ENCODE measurements around the gene ARL5A. TPM values are rescaled to one million over a fixed set of nuclear protein-coding genes. Genes with fewer than 3 reads are reported as not detected.

Gene ARL5A
- total and polyA plus RNA-seq, 2 donors (not counting 3 experiments of a cell fraction or from before 2014, with no cell fraction given), result 25.8 to 73.2 TPM

DNA sequence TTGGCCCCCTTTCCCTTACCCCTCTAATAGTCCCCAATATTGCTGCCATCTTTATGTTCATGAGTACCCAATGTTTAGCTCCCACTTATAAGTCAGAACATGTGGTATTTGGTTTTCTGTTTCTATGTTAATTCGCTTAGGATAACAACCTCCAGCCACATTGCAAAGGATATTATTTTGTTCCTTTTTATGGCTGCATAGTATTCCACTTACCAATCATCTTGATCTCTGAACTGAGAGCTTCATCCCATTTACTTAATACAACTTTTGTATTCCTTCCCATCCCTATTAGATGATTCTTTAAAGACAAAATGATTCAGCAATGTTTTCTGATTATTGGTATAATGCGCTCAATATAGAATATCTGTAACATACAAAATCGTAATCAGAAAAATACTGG is 36.7 kb downstream of the ARL5A start:
- Histone ChIP-seq H3K4me2 (ENCODE audit: insufficient read depth, low read length) (no peak overlapping the region), H3K27me3 (ENCODE audit: control insufficient read depth in 2 of 2, insufficient read depth in 2 of 2, low read length in 2 of 2) (no peaks in the 10 kb centered on the region), H3K9me1 (replicated peaks; ENCODE audit: control insufficient read depth, extremely low read depth, insufficient read depth, low read length) (no peaks in the 10 kb centered on the region), H3K36me3 (ENCODE audit: control insufficient read depth in 2 of 2, extremely low read depth in 1 of 2, insufficient read depth in 2 of 2, low read length in 2 of 2) (no peaks in the 10 kb centered on the region), H3K79me2 (ENCODE audit: control insufficient read depth, insufficient read depth, low read length) (no peaks in the 10 kb centered on the region), H3K27ac (ENCODE audit: insufficient read depth, low read depth, low read length) (no peak overlapping the region), H2AFZ (ENCODE audit: low read depth, low read length) (no peak overlapping the region), H3K9me3 (replicated peaks; ENCODE audit: control insufficient read depth, insufficient read depth, low read length) (no peaks in the 10 kb centered on the region), H3K4me1 (ENCODE audit: control insufficient read depth, extremely low read depth, insufficient read depth, low read length) (no peaks in the 10 kb centered on the region), H4K20me1 (replicated peaks; ENCODE audit: control insufficient read depth, extremely low read depth, insufficient read depth, low read length) (no peaks in the 10 kb centered on the region), H3K9ac (replicated peaks; ENCODE audit: extremely low read depth, insufficient read depth, low read length) (no peak overlapping the region), H3K4me3 (replicated peaks in 1 of 3; ENCODE audit: insufficient read depth in 1 of 3, low read depth in 1 of 3, low read length in 3 of 3) (no peak overlapping the region)
- CTCF ChIA-PET, result no interaction called here
- TF ChIP-seq POLR2AphosphoS5 (IDR thresholded peaks at IDR 0.05; ENCODE audit: insufficient read depth, low read depth, low read length), result peak; percentile 24
- TF ChIP-seq GATA2 (IDR thresholded peaks at IDR 0.05; ENCODE audit: insufficient read depth, insufficient read length, low read depth, low read length), result no peak
- intact Hi-C loops (cut with micrococcal nuclease) (no loop called here), dilution Hi-C loops (cut with MboI; ENCODE audit: extremely low pct_ligation_motif_present, low sequenced_read_pairs) (no loop called here)
- FAIRE-seq (no peak), DNase-seq (ENCODE audit: low read depth, low spot score) (no peak)
- POLR2A ChIA-PET, result no interaction called here
- no TSS peak for BruUV-seq (replicated peaks)

DNA sequence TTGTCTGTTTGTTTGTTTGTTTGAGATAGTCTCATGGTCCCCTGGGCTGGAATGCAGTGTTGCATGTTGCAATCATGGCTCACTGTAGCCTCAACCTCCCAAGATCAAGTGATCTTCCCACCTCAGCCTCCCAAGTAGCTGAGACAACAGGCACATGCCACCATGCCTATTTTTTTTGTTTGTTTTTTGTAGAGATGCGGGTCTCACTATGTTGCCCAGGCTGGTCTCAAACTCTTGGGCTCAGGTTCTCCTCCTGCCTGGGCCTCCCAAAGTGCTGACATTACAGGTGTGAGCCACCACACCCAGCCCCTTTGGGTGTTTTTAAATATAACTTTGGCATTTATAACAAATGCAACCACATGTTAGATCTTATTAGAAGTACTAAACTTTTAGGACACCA is 37.5 kb downstream of the ARL5A start:
- Histone ChIP-seq H3K27ac (ENCODE audit: insufficient read depth, low read depth, low read length) (no peak overlapping the region), H3K4me1 (ENCODE audit: control insufficient read depth, extremely low read depth, insufficient read depth, low read length) (no peaks in the 10 kb centered on the region), H3K9ac (replicated peaks; ENCODE audit: extremely low read depth, insufficient read depth, low read length) (no peak overlapping the region), H3K79me2 (ENCODE audit: control insufficient read depth, insufficient read depth, low read length) (no peaks in the 10 kb centered on the region), H3K27me3 (ENCODE audit: control insufficient read depth in 2 of 2, insufficient read depth in 2 of 2, low read length in 2 of 2) (no peaks in the 10 kb centered on the region), H3K36me3 (ENCODE audit: control insufficient read depth in 2 of 2, extremely low read depth in 1 of 2, insufficient read depth in 2 of 2, low read length in 2 of 2) (no peaks in the 10 kb centered on the region), H2AFZ (ENCODE audit: low read depth, low read length) (no peak overlapping the region), H4K20me1 (replicated peaks; ENCODE audit: control insufficient read depth, extremely low read depth, insufficient read depth, low read length) (no peaks in the 10 kb centered on the region), H3K9me3 (replicated peaks; ENCODE audit: control insufficient read depth, insufficient read depth, low read length) (no peaks in the 10 kb centered on the region), H3K9me1 (replicated peaks; ENCODE audit: control insufficient read depth, extremely low read depth, insufficient read depth, low read length) (no peaks in the 10 kb centered on the region), H3K4me2 (ENCODE audit: insufficient read depth, low read length) (no peak overlapping the region), H3K4me3 (replicated peaks in 1 of 3; ENCODE audit: insufficient read depth in 1 of 3, low read depth in 1 of 3, low read length in 3 of 3) (no peak overlapping the region)
- intact Hi-C loops (cut with micrococcal nuclease) (no loop called here), dilution Hi-C loops (cut with MboI; ENCODE audit: extremely low pct_ligation_motif_present, low sequenced_read_pairs) (no loop called here)
- FAIRE-seq (no peak), DNase-seq (ENCODE audit: low read depth, low spot score) (no peak)
- POLR2A ChIA-PET, result no interaction called here
- no TSS peak for BruUV-seq (replicated peaks)
- TF ChIP-seq, protein P1, sequence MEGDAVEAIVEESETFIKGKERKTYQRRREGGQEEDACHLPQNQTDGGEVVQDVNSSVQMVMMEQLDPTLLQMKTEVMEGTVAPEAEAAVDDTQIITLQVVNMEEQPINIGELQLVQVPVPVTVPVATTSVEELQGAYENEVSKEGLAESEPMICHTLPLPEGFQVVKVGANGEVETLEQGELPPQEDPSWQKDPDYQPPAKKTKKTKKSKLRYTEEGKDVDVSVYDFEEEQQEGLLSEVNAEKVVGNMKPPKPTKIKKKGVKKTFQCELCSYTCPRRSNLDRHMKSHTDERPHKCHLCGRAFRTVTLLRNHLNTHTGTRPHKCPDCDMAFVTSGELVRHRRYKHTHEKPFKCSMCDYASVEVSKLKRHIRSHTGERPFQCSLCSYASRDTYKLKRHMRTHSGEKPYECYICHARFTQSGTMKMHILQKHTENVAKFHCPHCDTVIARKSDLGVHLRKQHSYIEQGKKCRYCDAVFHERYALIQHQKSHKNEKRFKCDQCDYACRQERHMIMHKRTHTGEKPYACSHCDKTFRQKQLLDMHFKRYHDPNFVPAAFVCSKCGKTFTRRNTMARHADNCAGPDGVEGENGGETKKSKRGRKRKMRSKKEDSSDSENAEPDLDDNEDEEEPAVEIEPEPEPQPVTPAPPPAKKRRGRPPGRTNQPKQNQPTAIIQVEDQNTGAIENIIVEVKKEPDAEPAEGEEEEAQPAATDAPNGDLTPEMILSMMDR (IDR thresholded peaks at IDR 0.05; ENCODE audit: extremely low read depth in 1 of 2, insufficient read depth in 1 of 2, low read depth in 1 of 2, low read length in 2 of 2), result no peak
- TF ChIP-seq, protein P2, sequence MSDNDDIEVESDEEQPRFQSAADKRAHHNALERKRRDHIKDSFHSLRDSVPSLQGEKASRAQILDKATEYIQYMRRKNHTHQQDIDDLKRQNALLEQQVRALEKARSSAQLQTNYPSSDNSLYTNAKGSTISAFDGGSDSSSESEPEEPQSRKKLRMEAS (IDR thresholded peaks at IDR 0.05; ENCODE audit: insufficient read depth, insufficient read length), result no peak
- no peak for TF ChIP-seq MYC (IDR thresholded peaks at IDR 0.05; ENCODE audit: low read depth, low read length)
- TF ChIP-seq GATA2 (IDR thresholded peaks at IDR 0.05; ENCODE audit: insufficient read depth, insufficient read length, low read depth, low read length), result no peak
- CTCF ChIA-PET, result no interaction called here
